ENCODE measurements around the gene SH3RF3.
A peak's percentile ranks its signal among the peaks of the same experiment; 100 is the strongest.

SH3RF3 gene

DNA sequence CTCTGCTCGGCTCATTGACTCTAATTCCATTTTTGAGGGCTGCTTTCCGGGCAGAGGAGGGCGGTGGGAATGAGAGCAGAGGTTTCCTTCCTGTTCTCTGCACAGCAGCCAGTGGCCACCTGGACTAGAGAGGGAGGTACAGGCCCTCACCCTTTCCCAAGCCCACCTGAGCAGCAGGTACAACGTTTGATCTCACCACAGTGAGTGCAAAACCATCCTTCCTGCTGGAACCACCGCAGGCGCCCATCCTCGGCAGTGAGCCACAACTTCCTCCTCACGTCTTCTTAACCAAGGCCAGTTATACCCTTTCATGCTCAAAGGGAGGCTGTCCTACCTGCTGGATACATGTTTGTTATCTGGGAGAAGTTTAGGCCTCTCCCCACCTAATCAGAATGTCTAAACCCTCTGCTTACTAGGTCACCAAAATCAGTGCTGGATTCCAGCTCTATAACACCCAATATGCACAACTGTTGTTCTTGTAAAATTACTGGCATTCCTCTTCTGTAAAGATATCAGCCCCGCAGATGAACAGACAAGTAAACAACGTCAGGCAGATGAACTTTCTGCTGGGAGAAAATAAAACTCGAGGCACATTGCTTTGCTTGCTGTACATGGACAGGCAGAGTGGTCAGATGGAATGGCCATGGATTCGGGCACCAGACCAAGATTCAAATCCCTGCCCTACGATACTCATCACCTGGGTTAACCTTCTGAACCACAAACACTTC is 191.4 kb downstream of the SH3RF3 start:
- Histone ChIP-seq H3K9me3 (ENCODE audit: severe bottlenecking) (no peaks in the 10 kb centered on the region), H3K27ac (ENCODE audit: poor library complexity, severe bottlenecking) (no peak overlapping the region), H3K4me3 (ENCODE audit: severe bottlenecking) (no peak overlapping the region), H3K36me3 (ENCODE audit: low read depth) (no peaks in the 10 kb centered on the region), H3K4me1 (ENCODE audit: insufficient read depth, poor library complexity, severe bottlenecking) (peaks cover 34% of the 10 kb centered on the region), H3K27me3 (ENCODE audit: insufficient read depth, poor library complexity, severe bottlenecking) (no peaks in the 10 kb centered on the region)
- DNase-seq (ENCODE audit: low spot score): no peak
- no peak for ATAC-seq (ENCODE audit: low read depth)
- TF ChIP-seq, protein P1, sequence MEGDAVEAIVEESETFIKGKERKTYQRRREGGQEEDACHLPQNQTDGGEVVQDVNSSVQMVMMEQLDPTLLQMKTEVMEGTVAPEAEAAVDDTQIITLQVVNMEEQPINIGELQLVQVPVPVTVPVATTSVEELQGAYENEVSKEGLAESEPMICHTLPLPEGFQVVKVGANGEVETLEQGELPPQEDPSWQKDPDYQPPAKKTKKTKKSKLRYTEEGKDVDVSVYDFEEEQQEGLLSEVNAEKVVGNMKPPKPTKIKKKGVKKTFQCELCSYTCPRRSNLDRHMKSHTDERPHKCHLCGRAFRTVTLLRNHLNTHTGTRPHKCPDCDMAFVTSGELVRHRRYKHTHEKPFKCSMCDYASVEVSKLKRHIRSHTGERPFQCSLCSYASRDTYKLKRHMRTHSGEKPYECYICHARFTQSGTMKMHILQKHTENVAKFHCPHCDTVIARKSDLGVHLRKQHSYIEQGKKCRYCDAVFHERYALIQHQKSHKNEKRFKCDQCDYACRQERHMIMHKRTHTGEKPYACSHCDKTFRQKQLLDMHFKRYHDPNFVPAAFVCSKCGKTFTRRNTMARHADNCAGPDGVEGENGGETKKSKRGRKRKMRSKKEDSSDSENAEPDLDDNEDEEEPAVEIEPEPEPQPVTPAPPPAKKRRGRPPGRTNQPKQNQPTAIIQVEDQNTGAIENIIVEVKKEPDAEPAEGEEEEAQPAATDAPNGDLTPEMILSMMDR (IDR thresholded peaks at IDR 0.05; ENCODE audit: poor library complexity, severe bottlenecking): no peak

DNA sequence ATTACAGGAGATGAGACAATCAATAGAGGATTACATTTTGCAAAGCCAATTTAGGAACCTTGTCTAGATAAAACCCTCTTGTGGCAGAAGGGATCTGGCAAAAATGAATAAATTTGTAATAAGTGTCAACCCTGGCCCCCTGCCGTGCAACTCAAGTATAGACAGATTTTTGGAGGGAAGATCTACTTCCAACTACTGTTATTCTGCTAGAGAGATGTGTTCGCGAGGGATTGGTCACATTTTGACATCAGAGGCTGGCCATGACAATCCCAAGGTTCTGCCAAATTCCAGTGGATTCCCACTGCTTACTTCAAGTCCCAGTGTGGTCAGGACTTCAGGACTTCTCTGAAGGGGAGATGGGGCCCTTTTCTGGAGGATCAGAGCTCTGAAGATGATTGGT is 192.6 kb downstream of the SH3RF3 start:
- H3K4me1 ChIP-seq (ENCODE audit: insufficient read depth, poor library complexity, severe bottlenecking): peaks cover 42% of the 10 kb centered on the region
- no peak for DNase-seq (ENCODE audit: low spot score)

DNA sequence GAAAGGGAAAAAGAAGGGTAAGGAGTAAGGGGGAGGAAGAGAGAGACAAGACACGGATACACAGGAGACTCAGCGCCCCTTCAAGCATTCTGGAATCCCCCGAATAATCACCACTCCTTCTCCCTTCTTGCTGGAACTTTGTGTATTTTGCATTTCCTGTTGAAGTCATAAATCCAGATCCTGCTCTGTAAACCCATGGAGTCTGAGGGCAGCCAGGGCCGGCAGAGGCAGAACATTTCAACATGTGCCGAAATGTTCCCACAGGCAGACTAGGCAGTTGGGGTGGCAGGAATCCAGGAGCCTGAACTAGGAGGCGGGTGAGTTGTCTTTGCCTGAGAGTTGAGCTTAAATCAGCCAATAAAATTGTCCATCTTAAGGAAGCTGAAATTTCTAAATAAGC is 193.1 kb downstream of the SH3RF3 start:
- Histone ChIP-seq H3K9me3 (ENCODE audit: severe bottlenecking) (no peaks in the 10 kb centered on the region), H3K4me3 (ENCODE audit: severe bottlenecking) (no peak overlapping the region), H3K36me3 (ENCODE audit: low read depth) (no peaks in the 10 kb centered on the region), H3K27me3 (ENCODE audit: insufficient read depth, poor library complexity, severe bottlenecking) (no peaks in the 10 kb centered on the region), H3K4me1 (ENCODE audit: insufficient read depth, poor library complexity, severe bottlenecking) (peaks cover 42% of the 10 kb centered on the region), H3K27ac (ENCODE audit: poor library complexity, severe bottlenecking) (peak overlapping the region; percentile 69)
- peak; percentile 75 for ATAC-seq (ENCODE audit: low read depth)
- peak; percentile 83 for DNase-seq (ENCODE audit: low spot score)
- TF ChIP-seq, protein P1 (IDR thresholded peaks at IDR 0.05; ENCODE audit: poor library complexity, severe bottlenecking): no peak

More for the DNA sequence above, 192.6 kb downstream of the SH3RF3 start:
- no peak for ATAC-seq (ENCODE audit: low read depth)
- no peaks in the 10 kb centered on the region for H3K36me3 ChIP-seq (ENCODE audit: low read depth)
- H3K27me3 ChIP-seq (ENCODE audit: insufficient read depth, poor library complexity, severe bottlenecking): no peaks in the 10 kb centered on the region
- peak overlapping the region; percentile 69 for H3K27ac ChIP-seq (ENCODE audit: poor library complexity, severe bottlenecking)
- H3K4me3 ChIP-seq (ENCODE audit: severe bottlenecking): no peak overlapping the region
- H3K9me3 ChIP-seq (ENCODE audit: severe bottlenecking): no peaks in the 10 kb centered on the region
- TF ChIP-seq, protein P1 (IDR thresholded peaks at IDR 0.05; ENCODE audit: poor library complexity, severe bottlenecking): no peak

- no peak for DNase-seq (ENCODE audit: low spot score)
- TF ChIP-seq, protein P1 (IDR thresholded peaks at IDR 0.05; ENCODE audit: poor library complexity, severe bottlenecking): no peak
- ATAC-seq (ENCODE audit: low read depth): no peak
- no peaks in the 10 kb centered on the region for H3K9me3 ChIP-seq (ENCODE audit: severe bottlenecking)
- no peak overlapping the region for H3K4me3 ChIP-seq (ENCODE audit: severe bottlenecking)
- peak overlapping the region; percentile 69 for H3K27ac ChIP-seq (ENCODE audit: poor library complexity, severe bottlenecking)
- H3K27me3 ChIP-seq (ENCODE audit: insufficient read depth, poor library complexity, severe bottlenecking): no peaks in the 10 kb centered on the region
- peaks cover 42% of the 10 kb centered on the region for H3K4me1 ChIP-seq (ENCODE audit: insufficient read depth, poor library complexity, severe bottlenecking)
- no peaks in the 10 kb centered on the region for H3K36me3 ChIP-seq (ENCODE audit: low read depth)
Observed at GRCh38 chr2:109322641-109323040, 193.6 kb downstream of the SH3RF3 start.

DNA sequence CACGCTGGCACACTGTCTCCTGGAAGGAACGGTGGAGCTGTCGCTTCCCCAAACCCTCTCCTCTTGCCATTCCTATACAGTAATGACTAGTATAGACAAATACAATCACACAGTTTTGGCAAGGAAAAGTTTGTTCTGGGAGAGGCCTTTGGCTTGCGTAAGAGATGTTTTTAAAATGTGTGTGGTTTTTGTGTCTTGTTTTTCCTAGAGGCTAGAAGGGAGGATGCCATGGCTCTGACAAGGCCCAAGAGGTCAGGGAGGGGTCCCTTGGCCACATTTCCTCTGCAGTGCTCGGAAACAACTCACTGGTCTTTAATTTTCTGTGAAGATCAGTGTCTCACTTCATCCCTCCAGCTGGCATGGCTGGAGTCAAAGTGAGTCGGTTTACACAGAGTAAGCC is 195.9 kb downstream of the SH3RF3 start:
- H3K27ac ChIP-seq (ENCODE audit: poor library complexity, severe bottlenecking): peak overlapping the region; percentile 72
- H3K9me3 ChIP-seq (ENCODE audit: severe bottlenecking): no peaks in the 10 kb centered on the region
- DNase-seq (ENCODE audit: low spot score): no peak
- no peaks in the 10 kb centered on the region for H3K27me3 ChIP-seq (ENCODE audit: insufficient read depth, poor library complexity, severe bottlenecking)
- peak; percentile 77 for ATAC-seq (ENCODE audit: low read depth)
- H3K4me3 ChIP-seq (ENCODE audit: severe bottlenecking): no peak overlapping the region
- TF ChIP-seq, protein P1 (IDR thresholded peaks at IDR 0.05; ENCODE audit: poor library complexity, severe bottlenecking): no peak
- H3K36me3 ChIP-seq (ENCODE audit: low read depth): no peaks in the 10 kb centered on the region
- H3K4me1 ChIP-seq (ENCODE audit: insufficient read depth, poor library complexity, severe bottlenecking): peaks cover 39% of the 10 kb centered on the region

Data from RWPE2 (cell line).